NCI-H446 (cell line): ENCODE data around the gene MUC15.

Experiments used
- DNase-seq, 2 experiments: peaks; one replicate each; lab custom pipeline; 2025; lab: John Stamatoyannopoulos, UW

The MUC15 gene

DNA sequence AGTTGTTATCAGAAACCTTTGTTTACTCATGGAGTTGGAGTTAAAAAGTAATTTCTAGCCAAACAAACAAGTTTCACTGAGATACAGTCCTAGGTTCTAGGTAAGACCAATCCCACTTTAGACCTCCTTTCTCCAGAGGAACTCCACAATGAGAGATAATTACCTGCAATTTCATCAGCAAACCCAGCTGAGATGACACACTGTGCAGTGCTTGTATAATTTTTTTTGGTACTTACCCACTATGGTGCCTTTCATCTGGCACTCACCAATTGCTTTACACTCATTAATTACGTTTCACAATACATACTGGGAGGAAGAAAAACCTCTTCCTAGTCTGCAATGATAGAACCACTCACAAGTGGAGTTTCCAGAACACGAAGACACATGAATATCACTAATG lies 1.8 kb upstream of the MUC15 start:
- no peak for DNase-seq

DNA sequence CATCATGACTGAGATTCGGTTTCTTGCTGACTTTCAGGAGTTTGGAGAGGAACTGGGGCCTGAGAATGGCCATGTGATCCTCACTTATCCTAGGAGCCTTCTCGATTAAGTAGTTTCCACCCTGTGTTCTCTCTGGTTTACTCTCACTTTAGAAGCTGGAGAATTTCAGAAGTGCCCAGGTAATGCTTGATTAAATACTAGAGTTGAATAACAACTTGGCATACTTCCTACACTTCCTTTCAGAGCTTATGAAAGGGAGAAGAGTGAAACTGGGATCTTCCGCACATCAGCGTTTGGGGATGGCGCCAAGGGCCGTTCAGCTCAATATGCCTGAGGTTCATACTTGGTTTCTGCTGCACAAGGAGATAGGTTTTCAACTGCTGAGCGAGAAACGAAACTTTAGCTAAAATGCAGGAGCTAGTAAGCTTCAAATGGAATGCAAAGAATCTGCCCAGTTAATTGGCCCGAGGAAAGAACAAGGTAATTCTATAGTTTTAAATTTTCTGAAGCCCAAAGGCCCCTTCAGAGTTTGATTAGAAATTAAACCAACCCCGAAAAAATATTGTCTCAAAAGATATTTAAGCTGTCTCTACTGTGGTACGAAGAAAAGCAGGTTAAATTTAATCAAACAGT lies 823 bp upstream of the MUC15 start:
- DNase-seq: no peak

DNA sequence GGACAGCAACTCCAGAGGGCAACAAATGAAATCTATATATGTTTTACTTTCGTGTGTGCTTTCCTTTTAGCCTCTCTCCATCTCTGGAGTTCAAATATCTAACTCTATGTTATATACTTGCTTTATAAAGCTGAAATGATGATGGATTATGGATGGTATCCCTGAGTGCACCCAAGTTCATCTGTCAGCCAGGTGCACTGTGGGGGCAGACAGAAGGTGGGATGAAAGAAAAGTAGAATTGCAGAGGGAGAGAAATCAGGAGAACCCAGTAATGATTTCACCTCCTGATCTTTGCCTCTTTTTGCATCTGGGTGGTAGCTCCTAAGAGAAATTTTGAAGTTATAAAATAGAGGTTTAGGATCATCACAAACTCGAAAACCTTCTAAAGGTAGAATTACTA lies 2.4 kb downstream of the MUC15 start:
- no peak for DNase-seq

DNA sequence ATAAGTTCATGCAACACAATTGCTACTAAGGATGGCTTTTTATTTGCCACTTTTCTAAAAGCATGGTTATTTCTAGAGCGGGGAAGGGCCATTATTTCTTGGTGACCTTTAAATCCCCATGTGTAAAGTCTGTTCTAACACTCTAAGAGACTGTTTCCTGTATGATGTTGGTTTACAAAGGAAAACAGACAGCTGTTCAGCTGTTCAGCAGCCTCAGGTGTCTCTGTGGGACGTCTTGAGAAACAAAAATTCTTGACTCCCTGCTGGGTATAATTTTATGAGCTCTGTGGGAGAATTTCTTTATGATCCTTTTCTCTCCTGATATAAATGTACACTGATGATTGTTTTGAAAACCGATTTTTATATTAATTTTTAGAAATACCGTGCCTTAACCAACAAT lies 13.9 kb downstream of the MUC15 start:
- DNase-seq: no peak

DNA sequence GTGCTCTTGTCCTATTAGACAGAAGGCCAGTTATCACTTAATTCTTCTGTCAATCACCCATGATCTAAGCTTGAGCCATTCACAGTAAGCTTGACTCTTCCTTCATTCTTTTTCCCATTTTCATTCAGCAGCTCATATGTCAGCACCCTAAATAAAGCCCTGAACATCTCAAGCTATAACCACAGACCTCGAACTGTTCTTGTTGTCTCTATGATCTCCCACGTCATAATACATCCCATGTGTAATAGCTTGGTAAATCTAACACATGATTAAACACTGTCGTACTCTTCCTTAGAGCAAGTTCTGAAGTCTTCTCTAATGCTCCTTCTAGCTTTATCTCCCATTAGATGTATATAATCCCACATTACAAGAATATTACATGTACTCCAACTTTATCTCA lies 14.4 kb downstream of the MUC15 start:
- DNase-seq: no peak

DNA sequence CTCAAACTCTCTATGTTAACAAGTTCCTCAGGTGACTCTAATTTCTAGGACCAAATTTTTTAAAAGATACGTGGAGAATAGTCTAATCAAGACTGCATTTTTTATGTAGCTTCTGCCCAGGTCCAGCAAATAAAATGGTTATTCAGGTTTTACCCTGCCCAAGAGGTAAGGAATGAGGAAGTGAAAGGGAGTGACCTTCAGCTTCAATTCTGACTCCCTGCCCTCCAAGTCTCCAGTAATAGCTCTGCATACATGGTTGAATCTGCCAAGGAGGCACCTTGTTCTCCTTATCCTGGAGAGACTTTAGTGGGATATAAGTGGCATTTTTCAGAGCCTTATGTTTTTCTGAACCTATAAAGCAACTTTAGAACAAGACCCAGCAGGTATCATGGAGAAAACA lies 15.5 kb downstream of the MUC15 start:
- DNase-seq: no peak

DNA sequence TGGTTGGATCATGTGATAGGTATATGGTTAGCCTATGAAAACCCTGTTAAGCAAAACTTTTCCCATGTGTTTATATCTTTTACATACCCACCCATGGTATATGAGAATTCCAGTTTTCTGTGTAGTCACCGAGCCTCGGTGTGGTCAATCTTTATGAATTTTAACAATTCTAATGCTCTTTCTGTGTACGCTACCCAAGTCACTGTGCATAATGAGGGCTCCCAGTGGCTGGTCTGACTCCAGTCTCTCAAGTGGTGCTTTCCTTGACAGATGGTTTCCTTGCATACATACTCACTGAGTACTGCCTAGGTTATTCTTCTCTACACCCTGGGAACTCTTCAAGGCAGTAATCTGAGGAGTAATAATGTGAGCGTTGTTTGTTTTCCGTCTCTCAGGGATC lies 17.6 kb downstream of the MUC15 start:
- no peak for DNase-seq

DNA sequence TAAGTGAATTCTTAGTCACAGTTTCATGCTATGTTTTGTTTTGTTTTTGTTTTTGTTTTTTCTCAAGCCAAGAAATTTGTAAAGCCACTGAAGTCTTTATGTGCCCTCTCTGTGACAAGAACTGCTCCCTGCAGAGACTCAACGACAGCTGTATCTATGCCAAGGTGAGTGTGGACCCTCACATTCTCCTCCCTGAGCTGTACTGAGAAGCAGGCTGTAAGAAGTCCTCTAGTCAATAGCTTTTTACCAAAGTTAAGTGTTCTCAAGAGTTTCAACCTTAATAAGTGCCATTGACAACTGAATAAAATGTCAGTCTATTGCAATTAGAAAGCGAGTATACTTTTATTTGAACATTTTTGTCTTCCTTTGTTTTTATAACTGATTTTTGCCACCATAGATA lies 18.9 kb downstream of the MUC15 start:
- no peak for DNase-seq

DNA sequence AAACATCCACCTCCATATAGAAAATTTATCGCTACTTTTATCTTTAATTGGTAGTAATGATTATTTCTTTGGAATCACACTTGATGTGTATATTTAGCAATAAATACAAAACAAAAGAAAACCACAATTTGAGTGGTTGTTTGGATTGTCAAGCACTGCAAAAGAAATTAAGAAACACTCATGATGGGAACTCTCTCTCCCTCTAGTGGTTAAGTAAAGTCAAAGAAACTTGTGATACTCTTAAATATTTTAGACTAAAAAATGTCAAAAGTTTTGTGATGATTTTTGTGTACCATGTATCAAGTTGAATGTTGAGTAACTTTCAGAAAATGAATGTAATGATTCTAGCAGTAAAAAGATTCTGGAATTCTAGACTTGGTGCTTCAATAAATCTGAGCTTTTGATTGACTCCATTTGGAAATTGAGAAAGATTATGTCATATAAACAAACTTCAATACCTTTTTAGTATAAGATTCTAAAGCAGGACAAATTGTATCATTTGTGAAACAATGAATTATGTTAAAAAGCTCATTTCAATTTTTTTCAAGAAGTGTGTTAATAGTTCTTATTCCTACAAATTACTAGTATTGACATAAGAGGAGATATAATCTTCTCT lies 20.8 kb downstream of the MUC15 start:
- DNase-seq: no peak

DNA sequence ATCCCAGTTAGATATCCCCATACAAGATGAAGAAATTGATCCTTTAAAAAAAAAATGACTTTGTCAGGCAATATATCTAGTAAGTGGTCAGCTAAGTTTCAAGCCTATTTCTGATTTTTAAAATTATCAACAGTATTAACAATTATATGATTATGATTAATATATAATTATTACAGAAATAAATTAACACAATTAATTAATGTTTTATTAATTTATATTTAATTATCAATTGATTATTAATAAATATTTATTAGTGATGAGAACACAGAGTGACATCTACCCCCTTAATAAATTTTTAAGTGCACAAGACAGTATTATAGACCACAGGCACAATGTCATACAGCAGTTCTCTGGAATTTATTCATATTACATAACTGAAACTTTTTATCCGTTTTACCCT lies 22.0 kb downstream of the MUC15 start:
- DNase-seq: no peak

DNA sequence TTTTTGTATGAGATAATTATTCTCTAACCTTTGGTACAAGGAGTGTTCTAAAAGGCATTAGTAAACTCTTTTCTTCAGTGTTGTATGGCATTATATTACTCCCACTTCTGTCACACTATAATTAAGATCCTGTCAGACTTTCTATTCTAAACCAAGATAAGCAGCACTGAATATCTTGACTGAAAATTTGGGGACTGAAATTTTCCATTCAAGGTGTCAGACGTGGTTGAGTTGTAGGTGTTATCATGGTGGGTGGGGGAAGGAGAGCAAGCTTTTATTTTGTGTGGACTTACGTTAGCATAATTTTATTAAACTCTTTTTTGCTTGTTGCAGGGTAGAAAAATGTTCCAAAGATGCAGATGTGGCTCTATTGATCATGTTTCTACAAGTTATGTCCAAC lies 22.9 kb downstream of the MUC15 start:
- no peak for DNase-seq

DNA sequence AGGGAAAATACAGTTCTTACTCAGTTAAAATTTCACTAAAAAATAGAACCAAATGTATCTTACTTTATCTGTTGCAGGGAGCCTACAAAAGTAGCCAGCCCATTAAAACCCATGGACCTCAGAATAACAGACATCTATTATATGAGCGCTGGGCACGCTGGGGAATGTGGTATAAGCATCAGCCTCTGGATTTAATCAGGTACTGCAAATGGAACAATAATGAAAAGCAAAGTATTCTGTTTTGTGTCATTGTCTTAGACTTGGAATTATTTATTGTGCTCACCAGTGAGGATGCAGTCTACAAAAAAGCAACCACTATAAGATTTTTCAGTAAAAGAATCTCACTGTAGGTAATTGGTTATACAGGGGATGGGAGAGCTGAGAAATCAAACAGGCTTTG lies 30.2 kb downstream of the MUC15 start:
- DNase-seq: no peak

DNA sequence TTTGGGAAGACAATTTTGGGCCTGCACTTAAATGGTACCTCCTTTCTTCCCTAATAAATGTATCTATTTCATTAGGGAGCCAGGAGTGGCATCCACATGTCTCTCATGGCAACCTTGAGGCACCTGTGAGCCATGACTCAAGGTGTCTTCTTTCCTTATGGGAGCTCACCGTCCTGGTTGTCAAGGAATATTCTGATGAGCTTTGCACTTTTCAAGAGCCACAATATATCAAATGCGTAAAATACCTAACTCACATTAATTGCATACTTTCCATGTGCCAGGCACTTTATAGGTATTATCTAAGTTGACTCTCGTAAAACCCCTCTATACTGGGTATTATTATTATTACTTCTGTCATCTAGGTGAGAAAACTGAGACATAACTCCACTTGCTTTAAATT lies 32.5 kb downstream of the MUC15 start:
- no peak for DNase-seq

DNA sequence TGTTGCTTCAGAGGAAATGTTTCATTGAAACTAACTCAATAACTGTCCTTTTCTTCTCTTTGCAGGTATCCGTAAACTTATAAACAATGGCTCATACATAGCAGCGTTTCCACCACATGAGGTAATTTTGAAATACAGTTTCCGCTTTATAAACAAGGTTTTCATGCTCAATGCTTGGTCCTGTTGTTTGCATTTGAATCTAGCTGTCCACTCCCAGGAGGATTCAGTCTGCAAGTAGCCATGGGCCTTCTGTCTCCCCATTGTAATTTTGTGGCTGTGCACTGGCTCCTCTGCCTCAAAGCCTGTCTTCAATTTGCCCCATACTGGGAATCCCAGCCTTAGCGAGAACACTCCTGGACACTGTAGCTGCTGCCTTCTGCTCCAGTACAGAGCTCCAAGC lies 34.7 kb downstream of the MUC15 start:
- no peak for DNase-seq

DNA sequence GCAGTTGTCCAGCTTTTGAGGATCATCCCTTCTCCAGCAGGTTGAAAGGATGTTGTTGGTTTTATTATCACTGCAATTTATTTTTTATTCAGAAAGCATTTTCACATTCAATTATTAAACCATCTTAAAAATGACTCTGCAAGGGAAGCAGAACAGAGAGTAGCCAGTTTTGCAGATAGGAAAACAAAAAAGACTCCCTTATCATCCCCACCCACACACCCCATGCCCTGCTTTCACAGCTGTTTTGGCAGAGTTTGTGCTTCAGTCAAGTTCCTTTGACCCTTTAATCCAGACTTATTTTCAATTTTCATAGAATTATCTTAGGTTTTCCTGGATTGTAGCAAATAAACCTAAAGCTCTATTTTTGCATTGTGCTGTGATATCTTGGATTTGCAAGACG lies 44.4 kb downstream of the MUC15 start:
- no peak for DNase-seq

DNA sequence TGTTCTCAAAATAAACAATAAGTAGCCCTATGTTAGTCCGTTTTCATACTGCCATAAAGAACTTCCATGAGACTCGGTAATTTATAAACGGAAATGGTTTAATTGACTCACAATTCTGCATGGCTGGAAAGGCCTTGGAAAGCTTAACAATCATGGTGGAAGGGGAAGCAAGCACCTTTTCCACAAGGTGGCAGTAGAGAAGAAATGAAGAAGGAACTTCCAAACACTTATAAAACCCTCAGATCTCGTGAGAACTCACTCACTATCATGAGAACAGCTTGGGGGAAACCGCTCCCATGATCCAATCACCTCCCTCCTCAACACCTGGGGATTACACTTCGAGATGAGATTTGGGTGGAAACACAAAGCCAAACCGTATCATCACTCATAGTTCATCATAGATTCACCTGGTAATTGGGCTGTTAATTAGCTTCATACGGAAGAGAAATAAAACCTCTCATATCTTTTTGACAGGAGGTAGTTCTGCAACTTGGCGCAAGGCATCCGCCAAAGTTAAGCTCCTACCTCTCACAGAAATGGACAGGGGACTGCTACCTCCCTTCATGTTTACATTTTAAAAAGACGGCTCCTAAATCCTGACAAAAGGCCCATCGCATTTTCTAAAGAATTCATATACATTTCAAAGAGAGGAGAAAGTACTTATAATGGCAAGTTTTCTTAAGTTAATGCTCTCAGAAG lies 49.0 kb downstream of the MUC15 start:
- peak; percentile 3 to 68 for DNase-seq

DNA sequence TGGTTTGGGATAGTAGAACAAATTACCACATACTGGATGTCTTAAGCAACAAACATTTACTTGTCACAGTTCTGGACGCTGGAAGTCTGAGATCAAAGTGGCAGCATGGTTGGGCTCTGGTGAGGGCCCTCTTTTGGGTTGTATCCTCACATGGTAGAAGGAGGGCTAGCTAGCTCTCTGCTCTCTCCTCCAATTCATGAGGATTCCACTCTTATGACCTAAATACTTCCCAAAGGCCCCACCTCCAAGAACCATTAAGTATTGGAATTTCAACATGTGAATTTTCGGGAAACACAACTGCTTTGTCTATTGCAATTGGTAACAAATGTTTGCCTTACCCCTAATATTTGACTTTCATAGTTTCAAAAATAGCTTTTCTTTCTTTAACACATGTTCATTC lies 52.6 kb downstream of the MUC15 start:
- no peak for DNase-seq

DNA sequence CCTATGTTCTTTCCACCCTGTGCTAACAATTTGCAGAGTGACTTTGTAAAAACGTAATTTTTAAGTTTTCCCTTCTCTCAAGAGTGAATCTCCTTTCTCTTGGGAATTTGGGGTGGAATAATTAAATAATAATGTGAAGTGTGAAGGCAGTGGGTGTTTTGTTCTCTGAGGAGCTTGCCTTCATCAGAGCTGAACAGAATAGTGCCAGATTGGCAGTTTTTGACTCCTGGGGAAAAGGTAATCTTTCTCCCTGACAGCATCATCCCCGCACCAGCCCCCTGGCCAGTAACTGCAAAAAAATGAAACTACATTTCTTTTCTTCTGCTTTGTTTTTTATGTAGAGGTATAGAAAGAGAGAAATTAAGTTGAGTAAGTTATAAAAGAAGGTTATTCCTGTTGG lies 59.9 kb downstream of the MUC15 start:
- DNase-seq: no peak

DNA sequence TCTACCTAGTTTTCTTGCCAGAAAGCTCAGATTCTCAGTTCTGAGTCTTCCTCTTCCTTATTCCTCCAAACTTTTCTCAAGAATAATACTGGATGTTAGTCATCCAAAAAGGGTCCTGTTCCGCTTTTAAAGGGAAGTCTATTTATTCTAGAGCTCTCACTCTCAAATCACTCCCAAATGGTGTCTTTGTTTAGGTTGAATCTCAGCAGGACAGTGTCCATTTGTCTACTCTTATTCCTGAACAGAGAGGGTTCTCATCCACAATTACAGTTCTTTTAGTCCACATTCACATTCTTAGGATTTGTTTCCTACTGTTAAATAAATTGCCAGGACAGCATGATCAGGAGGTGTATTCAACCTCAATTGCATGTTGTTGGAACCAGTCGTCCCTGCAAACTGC lies 61.3 kb downstream of the MUC15 start:
- DNase-seq: no peak

DNA sequence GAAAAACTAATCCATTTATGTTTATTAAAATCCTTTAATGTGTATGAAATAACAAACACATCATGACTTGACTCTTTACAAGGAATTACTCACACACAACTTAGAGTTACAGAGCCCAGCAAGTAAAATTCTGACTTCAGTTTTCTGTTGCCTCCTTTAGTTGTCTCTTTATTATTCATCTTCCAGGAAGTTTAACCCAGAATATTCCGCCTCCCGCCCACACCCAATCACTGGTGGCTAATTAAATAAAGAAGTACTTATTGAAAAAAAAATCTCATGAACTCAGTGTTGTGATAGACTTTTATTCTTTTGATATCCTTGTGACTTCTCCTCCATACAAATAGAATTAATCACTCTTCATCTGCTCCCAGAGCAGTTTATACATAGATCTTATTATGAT lies 61.9 kb downstream of the MUC15 start:
- no peak for DNase-seq
